ENCODE results near the gene HIP1.
A peak's percentile ranks its signal among the peaks of the same experiment; 100 is the strongest.

HIP1 gene

DNA sequence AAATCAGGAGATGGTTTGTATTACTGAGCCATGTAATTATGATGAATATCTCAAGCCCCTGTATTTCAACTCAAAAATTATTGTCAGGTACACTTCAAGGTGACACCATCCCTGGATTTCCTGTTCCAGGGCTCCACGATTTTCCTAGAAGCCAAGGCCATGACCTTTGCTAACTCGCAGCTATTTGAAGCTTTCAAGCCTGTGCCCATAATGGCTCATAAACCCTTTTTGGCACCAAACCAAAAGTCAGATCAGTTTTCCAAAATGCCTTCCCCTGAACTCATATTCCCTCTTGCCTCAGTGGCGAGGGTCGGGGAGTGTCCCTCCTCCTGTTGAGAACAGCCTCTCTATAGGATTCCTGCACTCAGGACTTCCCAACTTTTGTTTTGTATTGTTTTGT is 70.8 kb downstream of the HIP1 start:
- DNase-seq: no peak

GRCh38 chr7:75663302-75663907 is 75.3 kb downstream of the HIP1 start:
- DNase-seq: no peak

DNA sequence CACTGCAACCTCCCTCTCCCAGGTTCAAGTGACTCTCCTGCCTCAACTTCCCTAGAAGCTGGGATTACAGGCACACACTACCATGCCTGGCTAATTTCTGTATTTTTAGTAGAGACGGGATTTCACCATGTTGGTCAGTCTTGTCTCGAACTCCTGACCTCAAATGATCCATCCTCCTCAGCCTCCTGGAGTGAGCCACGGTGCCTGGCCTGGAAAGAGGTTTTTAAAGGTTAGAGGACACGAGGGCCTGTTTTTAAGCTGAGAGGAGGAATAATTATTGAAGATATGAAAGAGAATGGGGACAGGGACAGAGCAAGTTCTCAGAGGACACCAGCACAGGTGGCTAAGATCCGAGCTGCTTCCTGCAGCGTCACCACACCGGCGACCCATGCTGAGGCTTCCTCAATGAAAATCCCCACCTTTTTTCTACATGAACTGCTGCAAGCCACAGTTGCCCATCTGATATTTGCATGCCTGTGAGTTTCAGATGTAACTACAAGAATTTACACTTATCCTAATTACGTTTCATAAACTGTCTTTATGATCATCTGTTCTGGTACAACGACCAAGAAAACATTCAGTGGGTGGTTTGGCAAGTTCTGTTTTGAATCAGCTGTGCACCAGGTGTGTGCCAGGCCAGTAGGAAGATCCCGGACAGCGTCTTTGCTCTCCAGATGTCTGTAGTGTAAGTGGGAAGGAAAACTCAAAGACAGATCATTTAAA is 76.0 kb downstream of the HIP1 start:
- no peak for DNase-seq

GRCh38 chr7:75660566-75661215 is 78.0 kb downstream of the HIP1 start:
- DNase-seq: no peak

GRCh38 chr7:75658802-75659201 is 79.9 kb downstream of the HIP1 start:
- no peak for DNase-seq

- no peak for DNase-seq
Observed at GRCh38 chr7:75658369-75658768, 80.4 kb downstream of the HIP1 start.

- DNase-seq: no peak
Observed at GRCh38 chr7:75657866-75658265, 80.9 kb downstream of the HIP1 start.

- DNase-seq: no peak
Observed at GRCh38 chr7:75656740-75657139, 82.0 kb downstream of the HIP1 start.

DNA sequence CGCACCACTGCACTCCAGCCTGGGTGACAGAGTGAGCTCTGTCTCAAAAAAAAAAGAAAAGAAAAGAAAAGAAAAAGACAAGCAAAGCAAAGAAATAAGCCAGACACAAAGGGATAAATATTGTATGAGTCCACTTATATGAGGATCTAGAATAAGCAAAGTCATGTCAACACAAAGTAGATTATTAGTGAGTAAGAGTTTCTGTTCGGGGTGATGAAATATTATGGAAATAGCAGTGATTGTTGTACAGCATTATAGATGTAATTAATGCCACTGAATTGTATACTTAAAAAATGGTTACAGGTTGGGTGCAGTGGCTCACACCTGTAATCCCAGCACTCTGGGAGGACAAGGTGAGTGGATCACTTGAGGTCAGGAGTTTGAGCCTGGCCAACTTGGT is 83.2 kb downstream of the HIP1 start:
- DNase-seq: no peak

- DNase-seq: no peak
Observed at GRCh38 chr7:75654855-75655254, 83.9 kb downstream of the HIP1 start.

DNA sequence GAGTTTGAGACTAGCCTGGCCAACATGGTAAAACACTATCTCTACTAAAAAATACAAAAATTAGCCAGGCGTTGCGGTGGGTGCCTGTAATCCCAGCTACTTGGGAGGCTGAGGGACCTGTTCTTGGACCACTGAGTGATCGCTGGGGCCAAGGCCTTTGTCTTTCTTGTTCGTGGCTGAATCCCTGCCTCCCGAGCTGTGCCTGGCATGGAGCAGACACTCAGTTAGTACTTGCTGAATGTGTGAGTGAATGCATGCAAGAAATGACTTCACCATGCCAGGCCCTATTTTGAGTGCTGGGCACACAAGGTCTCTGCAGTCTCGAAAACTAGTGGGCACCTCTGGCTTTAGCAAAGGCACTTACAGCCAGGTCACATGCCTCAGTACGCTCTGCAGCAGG is 85.1 kb downstream of the HIP1 start:
- no peak for DNase-seq

GRCh38 chr7:75652788-75653187 is 86.0 kb downstream of the HIP1 start:
- DNase-seq: no peak

GRCh38 chr7:75650681-75651080 is 88.1 kb downstream of the HIP1 start:
- DNase-seq: peak in 1 of 2 experiments; percentile 42

DNA sequence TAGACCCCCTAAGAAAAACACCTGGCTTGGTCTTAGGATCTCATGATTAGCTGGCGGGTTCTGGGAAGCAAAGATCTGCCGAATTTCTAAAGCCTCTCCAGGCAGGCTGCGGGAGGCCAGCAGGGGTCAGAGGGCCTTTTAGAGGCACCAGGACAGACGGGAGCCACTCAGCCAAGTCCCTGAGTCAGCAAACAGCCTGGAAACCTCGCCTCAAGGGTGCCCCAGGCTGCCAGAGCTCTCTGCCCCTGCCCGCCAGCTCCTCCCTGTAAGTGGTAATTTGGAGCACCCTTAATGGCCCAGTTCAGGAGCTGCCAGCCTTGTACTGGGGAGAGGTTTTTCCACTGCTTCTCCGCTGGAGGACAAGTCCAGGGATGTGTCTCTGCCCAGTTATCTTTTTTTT is 88.7 kb downstream of the HIP1 start:
- no peak for DNase-seq

- peak; percentile 25 to 32 for DNase-seq
Observed at GRCh38 chr7:75649462-75649861, 89.3 kb downstream of the HIP1 start.

GRCh38 chr7:75647709-75648438 is 90.9 kb downstream of the HIP1 start:
- DNase-seq: no peak

GRCh38 chr7:75646571-75647102 is 92.1 kb downstream of the HIP1 start:
- peak in 1 of 2 experiments; percentile 10 for DNase-seq

DNA sequence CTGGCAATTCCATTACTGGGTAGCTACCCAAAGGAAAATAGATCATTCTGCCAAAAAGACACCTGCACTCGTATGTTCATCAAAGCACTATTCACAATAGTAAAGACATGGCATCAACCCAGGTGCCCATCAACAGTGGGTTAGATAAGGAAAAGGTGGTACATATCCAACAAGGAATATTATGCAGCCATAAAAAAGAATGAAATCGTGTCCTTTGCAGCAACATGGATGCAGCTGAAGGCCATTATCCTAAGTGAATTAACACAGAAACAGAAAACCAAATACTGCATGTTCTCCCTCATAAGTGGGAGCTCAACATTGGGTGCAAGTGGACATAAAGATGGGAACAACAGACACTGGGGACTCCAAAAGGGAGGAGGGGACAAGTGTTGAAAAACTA is 93.2 kb downstream of the HIP1 start:
- no peak for DNase-seq

DNA sequence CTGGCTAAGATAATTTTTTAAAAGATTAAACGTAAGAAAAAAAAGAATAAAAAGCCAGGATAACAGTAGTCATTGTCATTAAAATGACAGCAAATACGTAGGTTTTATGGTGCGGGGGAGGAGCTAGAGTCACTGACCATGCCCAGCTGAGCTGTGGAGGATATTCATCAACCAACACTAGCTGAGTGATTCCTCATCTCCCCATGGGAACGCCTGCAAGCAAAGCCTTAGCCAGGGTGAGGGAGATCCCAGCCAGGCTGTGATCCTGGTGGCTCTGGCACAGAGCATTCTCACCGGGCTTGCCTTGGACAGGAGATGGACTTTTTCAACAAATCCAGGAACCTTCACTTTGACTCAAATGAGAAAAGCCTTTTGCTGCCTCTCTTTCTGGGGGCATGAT is 94.2 kb downstream of the HIP1 start:
- DNase-seq: no peak

DNA sequence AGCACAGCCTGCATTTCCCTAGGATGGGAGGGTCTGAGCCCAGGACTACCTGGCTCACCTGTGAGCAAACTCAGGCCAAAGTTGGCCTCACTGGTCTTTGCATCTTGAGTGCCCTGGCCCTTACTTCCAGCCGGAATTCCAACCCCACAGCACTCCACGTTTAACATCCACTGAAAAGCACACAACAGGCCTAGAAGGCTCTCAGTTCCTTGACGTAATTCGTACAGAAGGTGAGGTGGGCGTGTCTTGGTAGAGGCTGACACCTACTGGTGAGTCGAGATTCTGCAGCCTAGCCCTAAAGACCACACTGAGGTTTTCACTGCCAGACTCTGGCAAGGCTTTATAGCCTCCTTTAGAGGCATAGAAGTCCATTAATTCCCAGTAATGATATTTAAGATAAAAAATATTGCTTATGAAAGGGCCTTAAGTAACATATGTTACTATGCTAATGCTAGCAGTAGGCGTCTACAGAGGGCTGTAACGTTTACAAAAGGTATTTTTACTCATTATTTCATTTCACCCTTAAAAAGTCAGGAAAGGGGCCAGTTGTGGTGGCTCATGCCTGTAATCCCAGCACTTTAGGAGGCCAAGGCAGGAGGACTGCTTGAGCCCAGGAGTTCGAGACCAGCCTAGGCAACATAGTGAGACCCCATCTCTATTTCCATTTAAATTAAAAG is 95.8 kb downstream of the HIP1 start:
- DNase-seq: peak; percentile 30 to 34

DNA sequence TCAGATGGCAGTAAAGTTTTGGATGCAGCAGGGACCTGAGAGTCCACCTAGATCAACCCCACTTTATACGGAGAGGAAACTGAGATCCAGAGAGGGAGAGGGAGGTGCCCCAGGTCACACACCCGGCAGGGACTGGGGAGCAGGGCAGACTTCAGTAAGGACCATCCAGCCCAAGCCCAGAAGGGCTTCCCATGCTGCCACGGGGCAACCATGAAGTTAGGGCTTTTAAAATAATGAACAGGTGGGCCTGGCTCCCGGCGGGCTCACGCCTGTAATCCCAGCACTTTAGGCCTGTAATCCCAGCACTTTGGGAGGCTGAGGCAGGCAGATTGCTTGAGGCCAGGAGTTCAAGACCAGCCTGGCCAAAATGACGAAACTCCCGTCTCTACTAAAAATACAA is 98.5 kb downstream of the HIP1 start:
- DNase-seq: no peak

- peak in 1 of 2 experiments; percentile 17 for DNase-seq
Observed at GRCh38 chr7:75639886-75640190, 98.9 kb downstream of the HIP1 start.

Measured in SHP77 (cell line).